SH-SY5Y (cell line): ENCODE measurements around the gene CAB39L.

Source experiments
- GATA2 ChIP-seq: IDR thresholded peaks from 2 replicates; pipeline ENCODE4 v1.6.1; 2011; ENCODE audit warnings: mild to moderate bottlenecking, low read depth, low read length
- GATA3 ChIP-seq: IDR thresholded peaks from 2 replicates; pipeline ENCODE4 v1.6.1; 2011; ENCODE audit warnings: low read depth, mild to moderate bottlenecking, low read length, moderate library complexity

The CAB39L gene

GRCh38 chr13:49450105-49450819, 6.4 kb upstream of the CAB39L start:
- TF ChIP-seq GATA3, result no peak
- no peak for TF ChIP-seq GATA2

DNA sequence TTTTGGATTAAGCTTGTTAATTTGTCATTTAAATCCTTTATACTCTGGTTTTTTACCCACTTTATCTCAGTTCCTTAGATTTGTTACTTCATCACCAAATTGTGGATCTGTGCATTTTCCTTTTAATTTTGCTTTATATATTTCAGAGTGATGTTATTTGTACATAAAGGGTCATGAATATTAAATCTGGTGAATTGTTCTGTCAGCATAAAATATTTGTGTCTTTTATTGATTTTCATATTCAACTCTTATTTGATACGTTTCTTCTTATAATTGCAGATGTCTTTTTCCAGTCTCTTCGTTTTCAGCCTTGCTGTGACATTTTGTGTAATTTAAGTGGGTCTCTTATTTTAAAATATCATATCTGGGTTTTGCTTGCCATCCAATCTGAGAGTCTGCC, 4.9 kb upstream of the CAB39L start:
- TF ChIP-seq GATA2 (no peak), GATA3 (no peak)

- TF ChIP-seq GATA3, result no peak
- TF ChIP-seq GATA2, result no peak
Measured at GRCh38 chr13:49446473-49446872, 2.6 kb upstream of the CAB39L start.

DNA sequence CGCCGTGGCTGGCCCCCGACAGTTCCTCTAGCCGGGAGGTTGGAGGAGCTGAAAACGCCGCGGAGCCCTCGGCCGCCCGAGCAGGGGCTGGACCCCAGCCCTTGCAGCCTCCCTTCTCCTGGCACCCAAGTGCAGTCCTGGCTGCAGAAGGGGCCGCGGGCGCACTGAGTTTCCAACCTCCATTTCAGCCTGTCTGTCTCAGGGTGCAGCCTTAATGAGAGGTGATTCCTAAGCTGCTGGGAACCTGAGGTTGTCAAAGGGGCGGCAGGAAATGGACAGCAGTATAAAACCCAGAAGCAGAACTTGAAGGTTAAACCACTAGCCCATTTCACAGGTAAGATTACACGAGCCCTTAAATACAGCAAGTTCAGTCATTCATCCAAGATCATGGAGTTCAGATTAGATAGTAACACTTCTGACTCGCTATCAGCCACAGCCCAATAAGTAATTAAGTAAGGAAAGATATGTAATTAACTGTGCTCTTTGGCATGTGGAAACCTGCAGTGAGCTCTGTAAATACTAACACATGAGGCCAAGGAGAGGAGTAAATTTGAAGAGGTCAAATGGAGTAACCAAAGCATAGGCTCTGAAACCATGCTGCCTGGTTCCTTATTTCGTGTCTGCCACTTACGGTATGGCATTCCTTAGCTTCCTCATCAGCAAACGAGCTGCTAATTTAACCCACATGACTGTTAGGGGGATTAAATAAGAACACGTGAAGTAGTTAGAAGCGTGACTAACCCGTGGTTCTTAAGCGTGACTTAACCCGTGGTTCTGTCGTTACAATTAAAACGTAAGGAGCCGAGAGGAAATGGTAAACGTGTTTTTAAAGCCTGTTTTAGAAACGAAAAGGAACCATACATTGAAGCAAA, 896 bp upstream of the CAB39L start:
- TF ChIP-seq GATA3 (no peak), GATA2 (no peak)

DNA sequence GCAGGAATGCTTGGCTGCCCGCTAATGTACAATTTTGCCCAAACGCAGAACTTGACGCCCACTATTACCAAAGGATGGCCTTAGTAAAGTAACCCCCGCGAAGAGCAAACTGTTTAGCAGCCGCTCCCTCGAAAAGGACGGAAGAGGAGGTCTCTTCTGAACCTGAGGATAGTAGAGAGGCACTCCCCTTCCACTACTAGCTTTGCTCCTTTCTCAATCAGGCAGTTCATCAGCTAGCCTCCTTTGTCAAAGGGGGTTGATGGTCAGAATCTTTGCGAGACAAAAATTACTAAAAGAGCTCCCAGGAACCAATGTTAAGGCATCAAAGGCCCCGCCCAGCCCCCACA, 534 bp downstream of the CAB39L start:
- TF ChIP-seq GATA2, result no peak; the same call in 1 of the 2 replicates
- TF ChIP-seq GATA3, result no peak

DNA sequence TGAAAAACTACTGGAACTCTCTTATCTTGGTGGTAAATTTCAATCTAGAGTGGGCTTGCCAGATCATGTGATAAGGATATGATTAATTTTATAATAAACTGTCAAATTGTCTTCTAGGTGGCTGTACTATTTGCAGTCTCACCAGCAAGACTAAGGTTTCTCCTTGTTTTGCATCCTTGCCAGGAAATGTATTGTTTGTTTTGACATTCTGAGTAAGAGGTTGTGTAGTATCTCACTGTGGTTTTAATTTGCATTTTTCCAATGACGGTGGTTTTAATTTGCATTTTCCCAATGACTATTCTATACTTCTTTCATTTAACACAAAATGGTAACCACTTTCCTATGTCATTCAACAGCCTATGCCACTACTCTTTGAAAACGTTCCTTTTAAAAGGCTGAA, 2.0 kb downstream of the CAB39L start:
- TF ChIP-seq GATA2 (no peak), GATA3 (no peak)

- TF ChIP-seq GATA3 (no peak), GATA2 (no peak)
Measured at GRCh38 chr13:49441312-49441711, 2.6 kb downstream of the CAB39L start.

DNA sequence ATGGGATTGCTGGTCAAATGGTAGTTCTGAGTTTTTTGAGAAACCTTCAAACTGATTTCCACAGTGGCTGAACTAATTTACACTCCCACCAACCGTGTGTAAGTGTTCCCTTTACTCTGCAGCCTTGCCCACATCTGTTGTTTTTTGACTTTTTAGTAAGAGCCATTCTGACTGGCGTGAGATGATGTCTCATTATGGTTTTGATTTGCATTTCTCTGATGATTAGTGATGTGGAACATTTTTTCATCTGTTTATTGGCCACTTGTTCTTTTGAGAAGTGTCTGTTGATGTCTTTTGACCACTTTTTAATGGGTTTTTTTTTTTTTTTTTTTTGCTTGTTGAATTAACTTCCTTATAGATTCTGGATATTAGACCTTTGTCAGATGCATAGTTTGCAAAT, 4.3 kb downstream of the CAB39L start:
- TF ChIP-seq GATA3, result no peak
- TF ChIP-seq GATA2, result no peak

DNA sequence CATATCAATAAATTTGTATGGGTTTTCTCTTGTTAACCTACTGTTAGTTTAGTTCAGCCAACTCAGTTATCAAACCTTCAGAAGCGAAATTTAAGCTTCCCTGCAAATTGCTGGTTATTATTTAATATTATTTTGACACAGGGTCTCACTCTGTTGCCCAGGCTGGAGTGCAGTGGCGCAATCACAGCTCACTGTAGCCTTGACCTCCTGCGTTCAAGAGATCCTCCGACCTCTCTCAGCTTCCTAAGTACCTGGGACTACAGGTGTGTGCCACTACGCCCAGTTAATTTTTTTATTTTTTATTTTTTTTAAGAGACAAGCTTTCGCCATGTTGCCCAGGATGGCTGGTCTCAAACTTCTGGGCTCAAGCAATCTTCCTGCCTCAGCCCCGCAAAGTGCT, 6.2 kb downstream of the CAB39L start:
- TF ChIP-seq GATA2, result no peak
- TF ChIP-seq GATA3, result no peak

- TF ChIP-seq GATA2 (no peak), GATA3 (no peak)
Measured at GRCh38 chr13:49436890-49437289, 7.0 kb downstream of the CAB39L start.

DNA sequence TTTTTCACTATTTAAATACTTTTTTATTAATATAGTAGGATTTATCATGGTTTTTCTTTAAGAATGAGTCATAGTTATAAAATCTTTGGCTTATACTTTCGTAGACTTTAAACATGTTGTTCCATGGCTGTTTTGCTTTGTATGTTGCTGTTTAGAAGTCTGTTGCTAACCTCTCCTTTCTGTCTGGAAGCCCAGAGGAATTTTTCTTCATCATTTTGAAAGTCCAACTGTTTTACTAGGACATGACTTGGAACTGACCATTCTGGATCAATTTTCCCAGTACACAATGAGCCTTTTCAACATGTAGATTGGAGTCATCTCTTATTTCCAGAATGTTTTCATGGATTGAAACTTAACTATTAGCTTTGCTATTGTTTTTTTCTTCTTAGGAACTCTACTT, 7.9 kb downstream of the CAB39L start:
- TF ChIP-seq GATA2 (no peak), GATA3 (no peak)

- TF ChIP-seq GATA2 (no peak), GATA3 (no peak)
Measured at GRCh38 chr13:49429121-49429520, 14.7 kb downstream of the CAB39L start.

GRCh38 chr13:49428041-49428763, 15.7 kb downstream of the CAB39L start:
- TF ChIP-seq GATA2, result no peak
- no peak for TF ChIP-seq GATA3

- TF ChIP-seq GATA2 (no peak), GATA3 (no peak)
Measured at GRCh38 chr13:49424011-49424560, 19.8 kb downstream of the CAB39L start.
